ENCODE measurements around the gene CA11. TPM values are rescaled to one million over a fixed set of nuclear protein-coding genes. Genes with fewer than 3 reads are reported as not detected.

Gene CA11
- total and polyA plus RNA-seq, 9 of the 15 experiments (the other 6 are each of a cell fraction or from before 2014, with no cell fraction given) = 2.9 to 19.9 (median 8.3) TPM

DNA sequence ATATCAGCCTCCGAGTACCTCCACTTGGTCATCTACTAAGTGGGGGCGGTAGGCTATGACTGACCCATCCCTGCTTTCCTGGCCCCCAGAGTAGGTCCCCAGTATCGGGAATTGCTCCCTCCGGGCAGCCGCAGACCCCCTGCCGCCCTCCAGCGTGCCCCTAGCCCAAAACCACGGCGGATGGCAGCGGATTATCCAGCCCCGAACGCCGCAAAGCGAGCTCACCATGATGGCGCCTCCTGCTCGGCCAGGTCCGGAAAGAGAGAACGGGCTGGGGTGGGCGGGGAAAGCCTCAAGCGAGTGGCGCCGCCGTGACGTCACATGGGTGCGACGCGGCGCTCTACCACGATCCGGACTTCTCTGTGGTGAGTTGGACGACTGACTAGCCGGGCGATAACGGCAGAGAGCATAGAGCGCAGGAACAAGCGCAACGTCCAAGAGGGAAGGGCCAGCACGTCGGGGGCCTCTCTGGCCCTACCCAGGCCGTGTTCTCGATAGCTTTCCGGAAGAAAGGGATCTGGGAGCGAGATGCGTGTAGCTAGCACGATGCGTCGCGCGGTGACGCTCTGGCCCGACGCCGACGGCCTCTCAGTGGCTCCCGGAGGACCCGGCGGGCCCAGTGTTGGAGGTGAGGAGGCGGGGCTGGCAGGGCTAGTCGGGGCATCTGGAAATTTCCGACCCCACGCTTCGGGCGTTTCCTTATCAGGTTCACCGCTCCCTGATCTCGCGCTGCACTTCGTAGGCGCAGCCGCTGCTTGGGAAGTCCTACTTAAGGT lies 26.9 kb downstream of the CA11 start, which contains the start of the genes RPL18 and SPHK2 (continued):
- TF ChIP-seq CREM (IDR thresholded peaks at IDR 0.05; ENCODE audit: low read depth) = peak; percentile 99
- peak; percentile 54 for TF ChIP-seq MEIS2 (IDR thresholded peaks at IDR 0.05; ENCODE audit: partially characterized antibody)
- TF ChIP-seq ZNF134 (CRISPR knock-in tag; conservative IDR thresholded peaks at IDR 0.05) = peak; percentile 58
- TF ChIP-seq SMARCE1 (IDR thresholded peaks at IDR 0.05) = peak; percentile 53; the same call in 1 of the 2 replicates
- TF ChIP-seq NR4A1 (CRISPR knock-in tag; IDR thresholded peaks at IDR 0.05) = no peak
- 0 out of 2 replicates have a peak, but pooled peaks have one; percentile 15 for TF ChIP-seq NR4A1 (tag; IDR thresholded peaks at IDR 0.05)
- TF ChIP-seq ZKSCAN8 (CRISPR knock-in tag; IDR thresholded peaks at IDR 0.05) = no peak
- TF ChIP-seq SMARCB1 (IDR thresholded peaks at IDR 0.05; ENCODE audit: insufficient read length, low read depth) = no peak
- peak; percentile 99 for TF ChIP-seq CXXC5 (CRISPR knock-in tag; IDR thresholded peaks at IDR 0.05)
- peak; percentile 65 for TF ChIP-seq ZNF239 (CRISPR knock-in tag; IDR thresholded peaks at IDR 0.05)
- TF ChIP-seq PHB (CRISPR knock-in tag; IDR thresholded peaks at IDR 0.05) = peak; percentile 89; the same call in 1 of the 2 replicates
- TF ChIP-seq HMGN3 (IDR thresholded peaks at IDR 0.05; ENCODE audit: borderline replicate concordance, extremely low read depth, insufficient read length, low read depth, low read length) = peak; percentile 87
- no peak; the same call in 1 of the 2 replicates for TF ChIP-seq ZFPM2 (CRISPR knock-in tag; IDR thresholded peaks at IDR 0.05)
- TF ChIP-seq, protein P1, sequence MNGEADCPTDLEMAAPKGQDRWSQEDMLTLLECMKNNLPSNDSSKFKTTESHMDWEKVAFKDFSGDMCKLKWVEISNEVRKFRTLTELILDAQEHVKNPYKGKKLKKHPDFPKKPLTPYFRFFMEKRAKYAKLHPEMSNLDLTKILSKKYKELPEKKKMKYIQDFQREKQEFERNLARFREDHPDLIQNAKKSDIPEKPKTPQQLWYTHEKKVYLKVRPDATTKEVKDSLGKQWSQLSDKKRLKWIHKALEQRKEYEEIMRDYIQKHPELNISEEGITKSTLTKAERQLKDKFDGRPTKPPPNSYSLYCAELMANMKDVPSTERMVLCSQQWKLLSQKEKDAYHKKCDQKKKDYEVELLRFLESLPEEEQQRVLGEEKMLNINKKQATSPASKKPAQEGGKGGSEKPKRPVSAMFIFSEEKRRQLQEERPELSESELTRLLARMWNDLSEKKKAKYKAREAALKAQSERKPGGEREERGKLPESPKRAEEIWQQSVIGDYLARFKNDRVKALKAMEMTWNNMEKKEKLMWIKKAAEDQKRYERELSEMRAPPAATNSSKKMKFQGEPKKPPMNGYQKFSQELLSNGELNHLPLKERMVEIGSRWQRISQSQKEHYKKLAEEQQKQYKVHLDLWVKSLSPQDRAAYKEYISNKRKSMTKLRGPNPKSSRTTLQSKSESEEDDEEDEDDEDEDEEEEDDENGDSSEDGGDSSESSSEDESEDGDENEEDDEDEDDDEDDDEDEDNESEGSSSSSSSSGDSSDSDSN (IDR thresholded peaks at IDR 0.05; ENCODE audit: borderline replicate concordance in 1 of 2, low read depth in 2 of 2, low read length in 2 of 2) = no peak
- peak; percentile 92 for TF ChIP-seq PCBP1 (IDR thresholded peaks at IDR 0.05; ENCODE audit: low read depth, low read length, poor library complexity, severe bottlenecking)
- TF ChIP-seq ZEB2 (IDR thresholded peaks at IDR 0.05) = peak; percentile 40; the same call in 1 of the 2 replicates
- TF ChIP-seq RB1 (IDR thresholded peaks at IDR 0.05; ENCODE audit: low read depth) = peak; percentile 78; the same call in 1 of the 2 replicates

All from K562 (cell line).